ENCODE measurements around the gene AMDHD1. TPM values are rescaled to one million over a fixed set of nuclear protein-coding genes. Genes with fewer than 3 reads are reported as not detected.

Gene AMDHD1
- 1 to 10 TPM; 1.3 to 1.6 TPM for total RNA-seq

- POLR2A ChIA-PET: interaction anchor here (1.0 to 1.8 kb wide), 5 partner anchors 12 to 457 kb away, joined by 3 to 10 read pairs (median 5); partner anchors contain the start of genes CDK17 and LTA4H
- H3K36me3 Mint-ChIP-seq (ENCODE audit: low read depth): no peaks in the 10 kb centered on the region
- DNase-seq (peak; percentile 67), ATAC-seq (peak; percentile 79)
- peaks cover 10% of the 10 kb centered on the region for H3K4me1 Mint-ChIP-seq (ENCODE audit: low read depth)
- H3K27me3 Mint-ChIP-seq (ENCODE audit: low read depth): peaks cover 11% of the 10 kb centered on the region
- peak within 1 kb of the TSS; percentile 84 for H3K4me3 Mint-ChIP-seq
- H3K27ac Mint-ChIP-seq: peak within 1 kb of the TSS; percentile 84
- no peaks in the 10 kb centered on the region for H3K9me3 Mint-ChIP-seq (ENCODE audit: insufficient read depth)
- CTCF ChIA-PET: interaction anchor here (0.8 to 4.6 kb wide), 8 partner anchors 9 to 574 kb away, joined by 3 to 32 read pairs (median 6); partner anchors contain the start of gene CDK17
Measured at GRCh38 chr12:95943330-95943842, at the start of gene AMDHD1. Gene AMDHD1, plus strand, starts transcription at chr12:95943331. Its CDS starts 68 bp downstream, at chr12:95943399.

- DNase-seq: no peak
- Mint-ChIP-seq H3K4me1 (ENCODE audit: low read depth) (no peaks in the 10 kb centered on the region), H3K27me3 (ENCODE audit: low read depth) (peaks cover 10% of the 10 kb centered on the region), H3K27ac (no peak overlapping the region), H3K36me3 (ENCODE audit: low read depth) (no peaks in the 10 kb centered on the region), H3K4me3 (no peak overlapping the region), H3K9me3 (ENCODE audit: insufficient read depth) (no peaks in the 10 kb centered on the region)
- CTCF ChIA-PET: no interaction called here
- no peak for ATAC-seq
- POLR2A ChIA-PET: no interaction called here
Measured at GRCh38 chr12:95896846-95897245, 46.3 kb upstream of the AMDHD1 start.

GRCh38 chr12:95898081-95898480, 45.0 kb upstream of the AMDHD1 start:
- ATAC-seq (no peak), DNase-seq (no peak)
- Mint-ChIP-seq H3K36me3 (ENCODE audit: low read depth) (no peaks in the 10 kb centered on the region), H3K27ac (no peak overlapping the region), H3K4me3 (no peak overlapping the region), H3K9me3 (ENCODE audit: insufficient read depth) (peaks cover 1% of the 10 kb centered on the region), H3K27me3 (ENCODE audit: low read depth) (peaks cover 15% of the 10 kb centered on the region), H3K4me1 (ENCODE audit: low read depth) (no peaks in the 10 kb centered on the region)
- ChIA-PET CTCF (no interaction called here), POLR2A (no interaction called here)

- ChIA-PET CTCF (interaction anchor here (1.1 kb wide), 1 partner anchor 10 kb away, joined by 10 read pairs; no protein-coding TSS in a partner anchor), POLR2A (no interaction called here)
- H3K4me1 Mint-ChIP-seq (ENCODE audit: low read depth): no peaks in the 10 kb centered on the region
- no peaks in the 10 kb centered on the region for H3K36me3 Mint-ChIP-seq (ENCODE audit: low read depth)
- H3K27ac Mint-ChIP-seq: no peak overlapping the region
- ATAC-seq (no peak), DNase-seq (no peak)
- no peak overlapping the region for H3K4me3 Mint-ChIP-seq
- H3K9me3 Mint-ChIP-seq (ENCODE audit: insufficient read depth): no peaks in the 10 kb centered on the region
- H3K27me3 Mint-ChIP-seq (ENCODE audit: low read depth): peaks cover 17% of the 10 kb centered on the region
Measured at GRCh38 chr12:95908573-95908972, 34.6 kb upstream of the AMDHD1 start.

- H3K27me3 Mint-ChIP-seq (ENCODE audit: low read depth): peaks cover 16% of the 10 kb centered on the region
- no peak for DNase-seq
- ATAC-seq: no peak
- H3K4me1 Mint-ChIP-seq (ENCODE audit: low read depth): no peaks in the 10 kb centered on the region
- no peak overlapping the region for H3K27ac Mint-ChIP-seq
- H3K36me3 Mint-ChIP-seq (ENCODE audit: low read depth): no peaks in the 10 kb centered on the region
- CTCF ChIA-PET: no interaction called here
- POLR2A ChIA-PET: no interaction called here
- H3K9me3 Mint-ChIP-seq (ENCODE audit: insufficient read depth): no peaks in the 10 kb centered on the region
- no peak overlapping the region for H3K4me3 Mint-ChIP-seq
Measured at GRCh38 chr12:95909871-95910270, 33.3 kb upstream of the AMDHD1 start.

GRCh38 chr12:95918194-95918993, 24.7 kb upstream of the AMDHD1 start:
- no peaks in the 10 kb centered on the region for H3K9me3 Mint-ChIP-seq (ENCODE audit: insufficient read depth)
- ATAC-seq (peak; percentile 96), DNase-seq (peak; percentile 63)
- H3K4me1 Mint-ChIP-seq (ENCODE audit: low read depth): no peaks in the 10 kb centered on the region
- peaks cover 12% of the 10 kb centered on the region for H3K27me3 Mint-ChIP-seq (ENCODE audit: low read depth)
- ChIA-PET POLR2A (no interaction called here), CTCF (interaction anchor here (0.7 to 6.1 kb wide), 17 partner anchors 10 to 599 kb away, joined by 3 to 79 read pairs (median 4); partner anchors contain the start of genes AMDHD1 and CCDC38)
- no peak overlapping the region for H3K27ac Mint-ChIP-seq
- H3K4me3 Mint-ChIP-seq: no peak overlapping the region
- no peaks in the 10 kb centered on the region for H3K36me3 Mint-ChIP-seq (ENCODE audit: low read depth)

- POLR2A ChIA-PET: no interaction called here
- Mint-ChIP-seq H3K4me3 (no peak overlapping the region), H3K27ac (no peak overlapping the region), H3K9me3 (ENCODE audit: insufficient read depth) (no peaks in the 10 kb centered on the region), H3K27me3 (ENCODE audit: low read depth) (peaks cover 12% of the 10 kb centered on the region), H3K36me3 (ENCODE audit: low read depth) (no peaks in the 10 kb centered on the region), H3K4me1 (ENCODE audit: low read depth) (no peaks in the 10 kb centered on the region)
- DNase-seq (no peak), ATAC-seq (no peak)
- CTCF ChIA-PET: interaction anchor here (0.6 to 6.1 kb wide), 16 partner anchors 10 to 692 kb away, joined by 3 to 79 read pairs (median 4); partner anchors contain the start of genes AMDHD1 and CCDC38
Measured at GRCh38 chr12:95919110-95919509, 24.0 kb upstream of the AMDHD1 start.

- ChIA-PET POLR2A (no interaction called here), CTCF (interaction anchor here (1.7 kb wide), 1 partner anchor 76 kb away, joined by 7 read pairs; no protein-coding TSS in a partner anchor)
- H3K27ac Mint-ChIP-seq: no peak overlapping the region
- H3K4me3 Mint-ChIP-seq: no peak overlapping the region
- ATAC-seq: no peak
- H3K9me3 Mint-ChIP-seq (ENCODE audit: insufficient read depth): no peaks in the 10 kb centered on the region
- no peak for DNase-seq
- H3K4me1 Mint-ChIP-seq (ENCODE audit: low read depth): no peaks in the 10 kb centered on the region
- no peaks in the 10 kb centered on the region for H3K36me3 Mint-ChIP-seq (ENCODE audit: low read depth)
- H3K27me3 Mint-ChIP-seq (ENCODE audit: low read depth): no peaks in the 10 kb centered on the region
Measured at GRCh38 chr12:95922231-95922630, 20.9 kb upstream of the AMDHD1 start.

GRCh38 chr12:95940514-95940913, 2.6 kb upstream of the AMDHD1 start:
- POLR2A ChIA-PET: interaction anchor here (0.7 kb wide), 1 partner anchor 389 kb away, joined by 7 read pairs; no protein-coding TSS in a partner anchor
- Mint-ChIP-seq H3K4me3 (no peak overlapping the region), H3K36me3 (ENCODE audit: low read depth) (no peaks in the 10 kb centered on the region), H3K9me3 (ENCODE audit: insufficient read depth) (no peaks in the 10 kb centered on the region), H3K27me3 (ENCODE audit: low read depth) (peaks cover 11% of the 10 kb centered on the region), H3K4me1 (ENCODE audit: low read depth) (peaks cover 10% of the 10 kb centered on the region), H3K27ac (no peak overlapping the region)
- CTCF ChIA-PET: interaction anchor here (0.9 to 4.6 kb wide), 4 partner anchors 22 to 576 kb away, joined by 3 to 32 read pairs (median 6); no protein-coding TSS in a partner anchor
- ATAC-seq (no peak), DNase-seq (no peak)

GRCh38 chr12:95942101-95942523, 1.0 kb upstream of the AMDHD1 start:
- ATAC-seq (no peak), DNase-seq (no peak)
- Mint-ChIP-seq H3K27ac (peak overlapping the region; percentile 84), H3K36me3 (ENCODE audit: low read depth) (no peaks in the 10 kb centered on the region), H3K27me3 (ENCODE audit: low read depth) (peaks cover 13% of the 10 kb centered on the region), H3K9me3 (ENCODE audit: insufficient read depth) (no peaks in the 10 kb centered on the region), H3K4me1 (ENCODE audit: low read depth) (peaks cover 10% of the 10 kb centered on the region), H3K4me3 (peak overlapping the region; percentile 84)
- ChIA-PET POLR2A (interaction anchor here (1.5 to 1.8 kb wide), 2 partner anchors 13 to 459 kb away, joined by 6 to 10 read pairs; partner anchors contain the start of gene CDK17), CTCF (interaction anchor here (0.7 to 4.6 kb wide), 5 partner anchors 13 to 273 kb away, joined by 3 to 32 read pairs (median 16); no protein-coding TSS in a partner anchor)

- ChIA-PET CTCF (interaction anchor here (0.7 to 4.6 kb wide), 9 partner anchors 10 to 574 kb away, joined by 3 to 32 read pairs (median 5); partner anchors contain the start of gene CDK17), POLR2A (interaction anchor here (0.6 to 1.8 kb wide), 6 partner anchors 12 to 458 kb away, joined by 3 to 10 read pairs (median 5); partner anchors contain the start of genes CDK17 and LTA4H)
- peak; percentile 90 for DNase-seq
- Mint-ChIP-seq H3K36me3 (ENCODE audit: low read depth) (no peaks in the 10 kb centered on the region), H3K4me1 (ENCODE audit: low read depth) (peaks cover 10% of the 10 kb centered on the region), H3K4me3 (peak within 1 kb of the TSS; percentile 84), H3K27me3 (ENCODE audit: low read depth) (peaks cover 13% of the 10 kb centered on the region), H3K27ac (peak within 1 kb of the TSS; percentile 84), H3K9me3 (ENCODE audit: insufficient read depth) (no peaks in the 10 kb centered on the region)
- ATAC-seq: peak; percentile 97
Measured at GRCh38 chr12:95942524-95943329, 404 bp upstream of the AMDHD1 start, which contains the start of gene CCDC38. Gene CCDC38, minus strand, starts transcription at chr12:95942614. Its CDS starts 6,105 bp downstream, at chr12:95936509.

Data from activated CD8-positive, alpha-beta T cell treated with anti-CD3 and anti-CD28 coated beads, Interleukin-2, amount 10 ng/mL, durations not matched to agents 7 days and 5 days (primary cell).